Mucosa of rectum (tissue), 2 donors: ENCODE data around the gene CBL.
"Not testable (repeated sequence)": the region's sequence is repeated elsewhere in the genome, so short reads cannot be mapped to it uniquely, and the experiment has no call there.

Experiments
- H3K27ac ChIP-seq, 2 donors: one replicate each; pipeline ENCODE4 v1.7.0; 2013; ENCODE audit warnings: inconsistent platforms in 2 of 2, low read depth in 2 of 2, low read length in 2 of 2
- H3K27me3 ChIP-seq, 2 donors: one replicate each; pipeline ENCODE4 v1.7.0; 2013; ENCODE audit warnings: low read length in 2 of 2; ENCODE audit not compliant: control insufficient read depth in 2 of 2, insufficient read depth in 2 of 2
- H3K36me3 ChIP-seq, 2 donors: one replicate each; pipeline ENCODE4 v1.7.0; 2013; ENCODE audit warnings: low read length in 2 of 2; ENCODE audit not compliant: control insufficient read depth in 2 of 2, insufficient read depth in 2 of 2
- H3K4me1 ChIP-seq, 2 donors: one replicate each; pipeline ENCODE4 v1.7.0; 2013; ENCODE audit warnings: low read length in 2 of 2, mild to moderate bottlenecking in 1 of 2; ENCODE audit not compliant: control insufficient read depth in 2 of 2, insufficient read depth in 2 of 2
- H3K4me3 ChIP-seq, 2 donors: one replicate each; pipeline ENCODE4 v1.7.0; 2013; ENCODE audit warnings: low read length in 2 of 2
- H3K9ac ChIP-seq, 2 donors: one replicate each; pipeline ENCODE4 v1.7.0; 2013; ENCODE audit warnings: low read length in 2 of 2, low read depth in 1 of 2, mild to moderate bottlenecking in 1 of 2
- H3K9me3 ChIP-seq, 2 donors: one replicate each; pipeline ENCODE4 v1.7.0; 2013; ENCODE audit warnings: low read length in 2 of 2; ENCODE audit not compliant: control insufficient read depth in 2 of 2
- donor health status: healthy.
- donor health status: Normal muscosa, but diverticular disease.

The CBL gene

DNA sequence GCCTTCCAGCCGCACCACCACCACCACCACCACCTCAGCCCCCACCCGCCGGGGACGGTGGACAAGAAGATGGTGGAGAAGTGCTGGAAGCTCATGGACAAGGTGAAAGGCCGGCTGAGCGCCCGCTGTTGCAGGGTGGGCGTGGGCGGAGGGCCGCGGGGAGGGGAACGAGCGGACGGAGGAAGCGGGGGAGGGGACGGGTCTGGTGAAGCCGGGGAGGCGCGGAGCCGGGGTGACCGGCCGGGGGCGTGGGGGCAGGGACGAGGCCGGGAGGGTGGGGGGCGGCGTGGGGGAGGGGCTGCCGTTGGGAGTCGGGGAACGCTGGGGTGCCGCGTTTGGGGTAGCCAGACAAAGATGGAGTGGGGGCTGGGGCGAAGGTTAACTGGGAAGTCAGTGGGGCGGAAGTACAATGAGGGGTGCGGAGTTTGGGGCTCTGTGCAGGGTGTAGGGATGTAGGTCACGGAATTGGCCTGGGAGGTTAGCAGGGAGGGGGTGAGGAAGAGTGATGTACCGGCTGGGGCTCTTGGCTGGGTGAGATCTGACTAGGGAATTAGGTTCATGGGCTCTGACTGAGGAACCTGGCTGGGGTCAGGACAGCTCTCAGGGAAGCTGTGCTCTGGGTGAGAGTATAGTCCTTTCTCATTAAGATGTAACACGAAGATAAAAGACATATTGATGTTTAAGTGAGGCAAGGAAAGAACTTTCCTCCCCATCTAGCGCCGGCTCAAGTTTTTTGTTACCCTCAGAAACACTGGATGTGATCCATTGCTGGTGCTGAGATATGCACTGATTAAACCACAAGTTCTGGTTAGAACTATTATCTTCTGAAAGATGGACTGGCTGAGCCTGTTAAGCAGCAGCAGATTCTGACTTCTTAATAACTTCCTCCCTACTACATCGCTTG lies 624 bp downstream of the CBL start:
- H3K36me3 ChIP-seq: no peaks in the 10 kb centered on the region
- H3K9ac ChIP-seq: peak overlapping the region; percentile 78 to 88
- H3K4me1 ChIP-seq: peaks cover 9 to 10% of the 10 kb centered on the region in 2 donors
- H3K27me3 ChIP-seq: no peaks in the 10 kb centered on the region
- peak overlapping the region; percentile 76 to 90 for H3K4me3 ChIP-seq
- no peaks in the 10 kb centered on the region for H3K9me3 ChIP-seq
- peak overlapping the region; percentile 89 to 94 for H3K27ac ChIP-seq

DNA sequence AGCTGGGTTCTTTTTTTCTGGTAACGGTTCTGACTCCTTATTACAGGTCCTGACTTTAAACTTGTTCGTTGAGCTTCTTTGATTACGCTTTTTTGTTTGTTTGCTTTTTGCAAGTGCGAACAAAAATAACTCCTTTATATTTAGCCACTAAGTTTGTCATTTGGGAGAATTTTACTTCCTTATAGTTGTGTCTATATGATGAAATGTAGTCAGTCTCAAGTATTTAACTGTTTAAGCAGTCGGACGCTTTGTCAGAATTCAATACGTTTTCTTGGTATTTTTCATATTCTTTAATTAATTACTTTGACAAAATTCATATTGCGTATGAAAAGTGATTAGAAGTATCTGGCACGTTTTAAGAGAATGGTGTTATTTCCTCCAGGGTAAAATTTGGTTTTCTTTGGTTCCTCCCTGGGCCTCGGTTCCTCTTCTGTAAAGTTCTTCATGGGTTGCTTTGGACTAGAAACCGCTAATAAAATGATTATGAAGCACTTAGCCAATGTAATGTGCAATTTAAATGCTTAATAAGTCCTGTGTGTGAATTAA lies 1.3 kb downstream of the CBL start:
- peaks cover 9 to 10% of the 10 kb centered on the region in 2 donors for H3K4me1 ChIP-seq
- H3K9me3 ChIP-seq: no peaks in the 10 kb centered on the region
- H3K4me3 ChIP-seq: peak overlapping the region; percentile 76 to 90
- H3K9ac ChIP-seq: peak overlapping the region; percentile 74 to 78
- no peaks in the 10 kb centered on the region for H3K36me3 ChIP-seq
- H3K27me3 ChIP-seq: no peaks in the 10 kb centered on the region
- H3K27ac ChIP-seq: peak overlapping the region in 1 of 2 donors; percentile 65

DNA sequence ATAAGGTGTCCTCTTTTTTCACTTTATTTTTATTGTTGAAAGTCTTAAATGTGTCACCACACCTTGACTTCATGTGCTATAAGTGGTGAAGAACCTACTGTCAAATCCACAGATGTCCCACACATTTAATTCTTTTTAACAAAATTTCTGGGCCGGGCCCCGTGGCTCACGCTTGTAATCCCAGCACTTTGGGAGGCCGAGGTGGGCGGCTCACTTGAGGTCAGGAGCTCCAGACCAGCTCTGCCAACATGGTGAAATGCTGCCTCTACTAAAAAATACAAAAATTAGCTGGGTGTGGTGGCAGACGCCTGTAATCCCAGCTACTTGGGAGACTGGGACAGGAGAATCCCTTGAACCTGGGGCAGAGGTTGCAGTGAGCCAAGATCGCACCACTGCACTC lies 3.0 kb downstream of the CBL start:
- Histone ChIP-seq H3K4me3 (no peak overlapping the region), H3K36me3 (no peaks in the 10 kb centered on the region), H3K9me3 (no peaks in the 10 kb centered on the region), H3K27me3 (no peaks in the 10 kb centered on the region), H3K9ac (no peak overlapping the region), H3K4me1 (peaks cover 9 to 10% of the 10 kb centered on the region in 2 donors), H3K27ac (no peak overlapping the region)

DNA sequence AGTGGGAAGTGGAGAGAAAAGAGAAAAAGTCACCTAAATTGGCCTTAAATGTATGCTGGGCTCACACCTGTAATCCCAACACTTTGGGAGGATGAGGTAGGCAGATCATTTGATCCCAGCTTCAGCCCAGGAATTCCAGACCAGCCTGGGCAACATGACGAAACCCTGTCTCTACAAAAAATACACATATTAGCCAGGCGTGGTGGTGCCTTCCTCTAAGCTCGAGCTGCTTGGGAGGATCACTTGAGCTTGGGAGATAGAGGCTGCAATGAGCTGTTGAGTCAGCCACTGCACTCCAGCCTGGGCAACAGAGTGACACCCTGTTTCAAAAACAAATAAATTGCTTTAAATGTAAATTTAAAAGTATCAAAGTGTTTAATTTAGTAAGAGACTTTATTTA lies 3.9 kb downstream of the CBL start:
- Histone ChIP-seq H3K9ac (no peak overlapping the region), H3K4me3 (no peak overlapping the region), H3K36me3 (no peaks in the 10 kb centered on the region), H3K9me3 (no peaks in the 10 kb centered on the region), H3K27me3 (no peaks in the 10 kb centered on the region), H3K4me1 (peaks cover 9 to 10% of the 10 kb centered on the region in 2 donors), H3K27ac (no peak overlapping the region)

DNA sequence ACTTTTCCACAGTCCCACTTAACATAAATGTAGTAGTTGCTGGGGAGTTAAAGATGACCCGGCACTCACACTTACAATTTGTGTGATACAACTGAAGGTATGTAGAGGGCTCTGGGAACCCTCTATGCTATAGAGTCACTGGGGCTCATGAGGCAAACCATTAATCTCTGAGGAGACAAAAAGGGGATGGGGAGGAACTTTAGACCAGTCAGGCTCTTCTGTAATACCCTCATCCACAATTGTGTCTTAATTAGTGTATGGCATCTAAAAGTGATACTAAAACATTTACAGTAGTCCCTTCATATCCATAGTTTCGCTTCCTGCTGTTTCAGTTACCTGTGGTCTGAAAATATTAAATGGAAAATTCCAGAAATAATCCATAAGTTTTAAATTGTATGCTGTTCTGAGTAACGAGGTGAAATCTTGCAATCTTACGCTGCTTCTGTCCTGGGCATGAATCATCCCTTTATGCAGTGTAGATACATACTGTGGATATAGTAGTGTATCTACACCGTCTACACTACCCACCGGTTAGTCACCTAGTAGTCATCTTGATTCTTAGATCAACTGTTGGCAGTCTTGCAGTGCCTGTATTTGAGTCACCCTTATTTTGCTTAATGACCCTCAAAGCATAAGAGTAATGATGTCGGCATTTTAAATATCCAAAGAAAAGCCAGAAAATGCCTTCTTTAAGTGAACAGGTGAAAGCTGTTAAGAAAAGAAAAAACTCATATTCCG lies 12.2 kb downstream of the CBL start:
- H3K9ac ChIP-seq: no peak overlapping the region
- H3K27me3 ChIP-seq: no peaks in the 10 kb centered on the region
- H3K4me3 ChIP-seq: no peak overlapping the region
- no peak overlapping the region for H3K27ac ChIP-seq
- no peaks in the 10 kb centered on the region for H3K4me1 ChIP-seq
- no peaks in the 10 kb centered on the region for H3K9me3 ChIP-seq
- H3K36me3 ChIP-seq: no peaks in the 10 kb centered on the region

DNA sequence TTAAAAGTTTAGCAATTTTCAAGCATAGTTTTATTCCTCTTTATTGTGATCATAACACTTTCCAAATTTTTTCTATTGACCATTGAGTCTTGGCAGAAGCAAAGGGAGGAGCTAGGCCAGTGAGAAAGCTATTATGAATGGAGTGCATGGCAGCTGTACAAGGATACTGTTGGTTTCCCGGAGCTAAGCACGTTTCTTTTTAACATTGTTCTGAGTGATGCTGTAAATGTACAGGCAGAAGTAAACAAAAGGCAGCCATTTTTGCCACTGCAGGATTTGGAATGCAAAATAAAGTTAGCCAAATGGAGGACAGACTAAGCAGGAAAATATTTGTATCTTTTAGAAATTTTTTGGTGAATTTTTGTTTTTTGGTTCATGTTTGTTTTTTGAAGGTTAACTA lies 16.2 kb downstream of the CBL start:
- Histone ChIP-seq H3K4me1 (no peaks in the 10 kb centered on the region), H3K4me3 (no peak overlapping the region), H3K36me3 (no peaks in the 10 kb centered on the region), H3K9ac (no peak overlapping the region), H3K9me3 (no peaks in the 10 kb centered on the region), H3K27ac (no peak overlapping the region), H3K27me3 (no peaks in the 10 kb centered on the region)

DNA sequence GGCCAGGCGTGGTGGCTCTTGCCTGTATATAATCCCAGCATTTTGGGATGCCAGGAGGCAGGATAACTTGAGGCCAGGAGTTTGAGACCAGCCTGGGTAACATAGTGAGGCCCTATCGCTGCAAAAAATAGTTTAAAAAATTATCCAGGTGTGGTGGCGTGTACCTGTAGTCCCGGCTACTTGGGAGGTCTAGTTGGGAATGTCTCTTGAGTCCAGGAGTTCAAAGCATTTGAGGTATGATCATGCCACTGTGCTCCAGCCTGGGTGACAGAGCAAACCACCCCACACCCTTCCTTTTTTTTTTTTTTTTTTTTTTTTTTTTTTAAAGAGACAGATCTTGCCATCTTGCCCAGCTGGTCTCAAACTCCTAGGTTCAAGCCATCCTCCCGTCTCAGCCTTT lies 16.8 kb downstream of the CBL start:
- H3K27ac ChIP-seq: no peak overlapping the region

DNA sequence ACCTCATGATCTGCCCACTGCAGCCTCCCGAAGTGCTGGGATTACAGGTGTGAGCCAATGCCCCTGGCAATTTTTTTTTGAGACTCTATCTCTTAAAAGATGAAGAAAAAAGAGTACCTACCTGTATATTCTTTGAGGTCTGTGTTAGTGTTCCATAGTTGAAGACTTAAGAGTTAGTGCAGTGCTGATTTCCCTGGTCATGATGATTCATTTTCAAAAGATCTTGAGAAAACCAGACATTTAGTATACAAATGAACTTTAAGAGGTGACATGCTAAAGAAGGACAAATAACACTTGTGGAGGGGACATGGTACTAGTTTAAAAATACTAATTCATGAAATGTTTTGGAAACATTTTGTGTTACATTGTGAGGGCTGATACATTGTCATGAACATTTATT lies 17.7 kb downstream of the CBL start:
- H3K9ac ChIP-seq: no peak overlapping the region
- no peaks in the 10 kb centered on the region for H3K4me1 ChIP-seq
- no peaks in the 10 kb centered on the region for H3K36me3 ChIP-seq
- H3K9me3 ChIP-seq: no peaks in the 10 kb centered on the region
- H3K27ac ChIP-seq: no peak overlapping the region
- H3K4me3 ChIP-seq: no peak overlapping the region
- no peaks in the 10 kb centered on the region for H3K27me3 ChIP-seq

More for the DNA sequence above, 16.8 kb downstream of the CBL start:
- Histone ChIP-seq H3K4me1 (no peaks in the 10 kb centered on the region), H3K9ac (no peak overlapping the region), H3K27me3 (no peaks in the 10 kb centered on the region), H3K9me3 (no peaks in the 10 kb centered on the region), H3K4me3 (no peak overlapping the region), H3K36me3 (no peaks in the 10 kb centered on the region)

DNA sequence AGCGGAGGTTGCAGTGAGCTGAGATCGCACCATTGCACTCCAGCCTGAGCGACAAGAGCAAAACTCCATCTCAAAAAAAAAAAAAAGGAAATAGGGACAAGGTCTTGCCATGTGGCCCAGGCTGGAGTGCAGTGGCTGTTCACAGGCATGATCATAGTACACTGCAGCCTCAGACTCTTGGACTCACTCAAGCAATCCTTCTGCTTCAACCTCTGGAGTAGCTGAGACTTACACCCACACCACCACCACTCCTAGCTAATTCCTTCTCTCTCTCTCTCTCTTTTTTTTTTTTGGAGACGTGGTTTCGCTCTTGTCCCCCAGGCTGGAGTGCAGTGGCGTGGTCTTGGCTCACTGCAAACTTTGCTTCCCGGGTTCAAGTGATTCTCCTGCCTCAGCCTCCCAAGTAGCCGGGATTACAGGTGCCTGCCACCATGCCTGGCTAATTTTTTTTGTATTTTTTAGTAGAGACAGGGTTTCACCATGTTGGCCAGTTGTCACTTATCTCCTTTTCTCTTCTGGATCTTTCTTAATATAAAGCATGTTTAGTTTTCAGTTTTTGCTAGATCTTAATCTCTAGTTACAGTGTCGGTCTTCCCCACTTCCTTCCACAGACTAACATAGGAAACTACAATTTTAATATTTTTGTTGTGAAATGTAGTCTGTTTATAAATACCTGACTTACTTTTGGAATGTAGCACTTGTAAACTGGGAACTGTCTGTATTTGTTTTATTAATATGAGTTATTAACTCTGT lies 22.6 kb downstream of the CBL start:
- not testable (repeated sequence) for H3K27ac ChIP-seq, H3K9ac ChIP-seq

More for the DNA sequence above, 22.6 kb downstream of the CBL start:
- not testable (repeated sequence) for H3K36me3 ChIP-seq, H3K4me3 ChIP-seq, H3K27me3 ChIP-seq, H3K4me1 ChIP-seq, H3K9me3 ChIP-seq
